HepG2 (cell line): ENCODE results near the gene EVI5. TPM values are rescaled to one million over a fixed set of nuclear protein-coding genes. Genes with fewer than 3 reads are reported as not detected.
A peak's percentile ranks its signal among the peaks of the same experiment; 100 is the strongest.

Experiments used
- DMAP1 ChIP-seq: IDR thresholded peaks from 2 replicates; pipeline ENCODE4 v1.6.1; 2016
- FOSL2 ChIP-seq: sonication (generic); formaldehyde crosslinking; IDR thresholded peaks from 2 replicates; pipeline ENCODE4 v1.4.0; 2020; ENCODE audit warnings: missing genetic modification reagents
- FOXC1 ChIP-seq: sonication (generic); formaldehyde crosslinking; IDR thresholded peaks from 2 replicates; pipeline ENCODE4 v1.8.0; 2022; ENCODE audit warnings: mild to moderate bottlenecking, missing genetic modification reagents, borderline replicate concordance
- HINFP ChIP-seq: sonication (generic); formaldehyde crosslinking; IDR thresholded peaks from 2 replicates; pipeline ENCODE4 v1.4.0; 2020; ENCODE audit warnings: low read depth, mild to moderate bottlenecking, missing genetic modification reagents
- HNRNPL ChIP-seq: fragments of 200-400 bp; formaldehyde crosslinking; IDR thresholded peaks from 2 replicates; pipeline ENCODE4 v1.6.1; 2017; ENCODE audit warnings: mild to moderate bottlenecking, low read depth, low read length
- HNRNPLL ChIP-seq: fragments of 200-400 bp; formaldehyde crosslinking; IDR thresholded peaks from 2 replicates; pipeline ENCODE4 v1.6.1; 2017; ENCODE audit warnings: mild to moderate bottlenecking, low read depth, low read length; ENCODE audit not compliant: poor library complexity, severe bottlenecking
- KDM2A ChIP-seq: sonication (generic); formaldehyde crosslinking; IDR thresholded peaks from 2 replicates; pipeline ENCODE4 v1.4.0; 2020; ENCODE audit warnings: low read depth, missing genetic modification reagents, borderline replicate concordance
- RBAK ChIP-seq: sonication (generic); formaldehyde crosslinking; IDR thresholded peaks from 2 replicates; pipeline ENCODE4 v1.5.1; 2020; ENCODE audit warnings: mild to moderate bottlenecking, missing genetic modification reagents
- ZNF124 ChIP-seq: sonication (generic); formaldehyde crosslinking; IDR thresholded peaks from 2 replicates; pipeline ENCODE4 v1.4.0; 2020; ENCODE audit warnings: missing genetic modification reagents
- ZNF724P ChIP-seq: sonication (generic); formaldehyde crosslinking; IDR thresholded peaks from 2 replicates; pipeline ENCODE4 v1.8.0; 2022; ENCODE audit warnings: missing genetic modification reagents, borderline replicate concordance
- ZNF766 ChIP-seq: sonication (generic); formaldehyde crosslinking; IDR thresholded peaks from 2 replicates; pipeline ENCODE4 v1.5.0; 2020; ENCODE audit warnings: missing genetic modification reagents, borderline replicate concordance
- polyA plus RNA-seq, 8 experiments: library from polyadenylated mRNA; depleted of rRNA in 3 of 8; stranded (reverse) in 7 of 8; unstranded in 1 of 8; fragments of >200 nt; fragmentation: Illumina TruSeq in 4 of 8; extraction: Trizol in 4 of 8; gene quantifications; 2 replicates each; pipeline versions ENCODE4 v1.2.1 to v1.2.3, GENCODE V29; 2011 to 2016; ENCODE audit warnings: low read depth in 4 of 8, missing spikeins in 1 of 8, mixed read lengths in 1 of 8; ENCODE audit not compliant: insufficient read depth in 1 of 8
- total RNA-seq, 5 experiments: library from RNA; depleted of rRNA; stranded (reverse); fragments of >200 nt; fragmentation: Illumina TruSeq; extraction: Trizol; gene quantifications; 2 replicates each; pipeline ENCODE4 v1.2.3, GENCODE V29; 2016; ENCODE audit warnings: low read depth in 1 of 5
- TF ChIP-seq, protein P1 (sequence below): sonication (generic); formaldehyde crosslinking; IDR thresholded peaks from 2 replicates; pipeline ENCODE4 v1.9.0; 2021; ENCODE audit warnings: mild to moderate bottlenecking, missing genetic modification reagents
- TF ChIP-seq, protein P2 (sequence below): sonication (generic); formaldehyde crosslinking; conservative IDR thresholded peaks from 2 replicates; pipeline ENCODE4 v1.4.0; 2020; ENCODE audit warnings: missing genetic modification reagents
- TF ChIP-seq, protein P3 (sequence below): sonication (generic); formaldehyde crosslinking; IDR thresholded peaks from 2 replicates; pipeline ENCODE4 v1.5.1; 2020; ENCODE audit warnings: mild to moderate bottlenecking, moderate library complexity, missing genetic modification reagents
- TF ChIP-seq, protein P4 (sequence below): sonication (generic); formaldehyde crosslinking; IDR thresholded peaks from 2 replicates; pipeline ENCODE4 v1.8.0; 2022; ENCODE audit warnings: mild to moderate bottlenecking, missing genetic modification reagents; ENCODE audit not compliant: insufficient replicate concordance

The EVI5 gene
- total and polyA plus RNA-seq, 2 of the 13 experiments (the other 11 are each of a cell fraction or from before 2014, with no cell fraction given) = 4.0 to 12.6 TPM

GRCh38 chr1:92784639-92785500, at the start of gene EVI5 (continued):
- TF ChIP-seq, protein P1, sequence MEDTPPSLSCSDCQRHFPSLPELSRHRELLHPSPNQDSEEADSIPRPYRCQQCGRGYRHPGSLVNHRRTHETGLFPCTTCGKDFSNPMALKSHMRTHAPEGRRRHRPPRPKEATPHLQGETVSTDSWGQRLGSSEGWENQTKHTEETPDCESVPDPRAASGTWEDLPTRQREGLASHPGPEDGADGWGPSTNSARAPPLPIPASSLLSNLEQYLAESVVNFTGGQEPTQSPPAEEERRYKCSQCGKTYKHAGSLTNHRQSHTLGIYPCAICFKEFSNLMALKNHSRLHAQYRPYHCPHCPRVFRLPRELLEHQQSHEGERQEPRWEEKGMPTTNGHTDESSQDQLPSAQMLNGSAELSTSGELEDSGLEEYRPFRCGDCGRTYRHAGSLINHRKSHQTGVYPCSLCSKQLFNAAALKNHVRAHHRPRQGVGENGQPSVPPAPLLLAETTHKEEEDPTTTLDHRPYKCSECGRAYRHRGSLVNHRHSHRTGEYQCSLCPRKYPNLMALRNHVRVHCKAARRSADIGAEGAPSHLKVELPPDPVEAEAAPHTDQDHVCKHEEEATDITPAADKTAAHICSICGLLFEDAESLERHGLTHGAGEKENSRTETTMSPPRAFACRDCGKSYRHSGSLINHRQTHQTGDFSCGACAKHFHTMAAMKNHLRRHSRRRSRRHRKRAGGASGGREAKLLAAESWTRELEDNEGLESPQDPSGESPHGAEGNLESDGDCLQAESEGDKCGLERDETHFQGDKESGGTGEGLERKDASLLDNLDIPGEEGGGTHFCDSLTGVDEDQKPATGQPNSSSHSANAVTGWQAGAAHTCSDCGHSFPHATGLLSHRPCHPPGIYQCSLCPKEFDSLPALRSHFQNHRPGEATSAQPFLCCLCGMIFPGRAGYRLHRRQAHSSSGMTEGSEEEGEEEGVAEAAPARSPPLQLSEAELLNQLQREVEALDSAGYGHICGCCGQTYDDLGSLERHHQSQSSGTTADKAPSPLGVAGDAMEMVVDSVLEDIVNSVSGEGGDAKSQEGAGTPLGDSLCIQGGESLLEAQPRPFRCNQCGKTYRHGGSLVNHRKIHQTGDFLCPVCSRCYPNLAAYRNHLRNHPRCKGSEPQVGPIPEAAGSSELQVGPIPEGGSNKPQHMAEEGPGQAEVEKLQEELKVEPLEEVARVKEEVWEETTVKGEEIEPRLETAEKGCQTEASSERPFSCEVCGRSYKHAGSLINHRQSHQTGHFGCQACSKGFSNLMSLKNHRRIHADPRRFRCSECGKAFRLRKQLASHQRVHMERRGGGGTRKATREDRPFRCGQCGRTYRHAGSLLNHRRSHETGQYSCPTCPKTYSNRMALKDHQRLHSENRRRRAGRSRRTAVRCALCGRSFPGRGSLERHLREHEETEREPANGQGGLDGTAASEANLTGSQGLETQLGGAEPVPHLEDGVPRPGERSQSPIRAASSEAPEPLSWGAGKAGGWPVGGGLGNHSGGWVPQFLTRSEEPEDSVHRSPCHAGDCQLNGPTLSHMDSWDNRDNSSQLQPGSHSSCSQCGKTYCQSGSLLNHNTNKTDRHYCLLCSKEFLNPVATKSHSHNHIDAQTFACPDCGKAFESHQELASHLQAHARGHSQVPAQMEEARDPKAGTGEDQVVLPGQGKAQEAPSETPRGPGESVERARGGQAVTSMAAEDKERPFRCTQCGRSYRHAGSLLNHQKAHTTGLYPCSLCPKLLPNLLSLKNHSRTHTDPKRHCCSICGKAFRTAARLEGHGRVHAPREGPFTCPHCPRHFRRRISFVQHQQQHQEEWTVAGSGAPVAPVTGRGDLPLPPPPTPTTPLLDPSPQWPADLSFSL (CRISPR knock-in tag) = no peak
- TF ChIP-seq, protein P2, sequence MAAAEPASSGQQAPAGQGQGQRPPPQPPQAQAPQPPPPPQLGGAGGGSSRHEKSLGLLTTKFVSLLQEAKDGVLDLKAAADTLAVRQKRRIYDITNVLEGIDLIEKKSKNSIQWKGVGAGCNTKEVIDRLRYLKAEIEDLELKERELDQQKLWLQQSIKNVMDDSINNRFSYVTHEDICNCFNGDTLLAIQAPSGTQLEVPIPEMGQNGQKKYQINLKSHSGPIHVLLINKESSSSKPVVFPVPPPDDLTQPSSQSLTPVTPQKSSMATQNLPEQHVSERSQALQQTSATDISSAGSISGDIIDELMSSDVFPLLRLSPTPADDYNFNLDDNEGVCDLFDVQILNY (CRISPR knock-in tag) = 0 out of 2 replicates have a peak, but pooled peaks have one; percentile 40
- TF ChIP-seq HNRNPL (0 out of 2 replicates have a peak, but pooled peaks have one; percentile 20), HNRNPLL (peak; percentile 85), RBAK (no peak), ZNF124 (CRISPR knock-in tag) (peak; percentile 97), ZNF766 (peak; percentile 99), DMAP1 (peak; percentile 87; the same call in 1 of the 2 replicates), FOXC1 (CRISPR knock-in tag) (peak; percentile 99), HINFP (peak; percentile 100), FOSL2 (CRISPR knock-in tag) (peak; percentile 62), KDM2A (CRISPR knock-in tag) (peak; percentile 87), ZNF724P (peak; percentile 99)
- TF ChIP-seq, protein P3, sequence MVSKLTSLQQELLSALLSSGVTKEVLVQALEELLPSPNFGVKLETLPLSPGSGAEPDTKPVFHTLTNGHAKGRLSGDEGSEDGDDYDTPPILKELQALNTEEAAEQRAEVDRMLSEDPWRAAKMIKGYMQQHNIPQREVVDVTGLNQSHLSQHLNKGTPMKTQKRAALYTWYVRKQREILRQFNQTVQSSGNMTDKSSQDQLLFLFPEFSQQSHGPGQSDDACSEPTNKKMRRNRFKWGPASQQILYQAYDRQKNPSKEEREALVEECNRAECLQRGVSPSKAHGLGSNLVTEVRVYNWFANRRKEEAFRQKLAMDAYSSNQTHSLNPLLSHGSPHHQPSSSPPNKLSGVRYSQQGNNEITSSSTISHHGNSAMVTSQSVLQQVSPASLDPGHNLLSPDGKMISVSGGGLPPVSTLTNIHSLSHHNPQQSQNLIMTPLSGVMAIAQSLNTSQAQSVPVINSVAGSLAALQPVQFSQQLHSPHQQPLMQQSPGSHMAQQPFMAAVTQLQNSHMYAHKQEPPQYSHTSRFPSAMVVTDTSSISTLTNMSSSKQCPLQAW = peak; percentile 94
- TF ChIP-seq, protein P4, sequence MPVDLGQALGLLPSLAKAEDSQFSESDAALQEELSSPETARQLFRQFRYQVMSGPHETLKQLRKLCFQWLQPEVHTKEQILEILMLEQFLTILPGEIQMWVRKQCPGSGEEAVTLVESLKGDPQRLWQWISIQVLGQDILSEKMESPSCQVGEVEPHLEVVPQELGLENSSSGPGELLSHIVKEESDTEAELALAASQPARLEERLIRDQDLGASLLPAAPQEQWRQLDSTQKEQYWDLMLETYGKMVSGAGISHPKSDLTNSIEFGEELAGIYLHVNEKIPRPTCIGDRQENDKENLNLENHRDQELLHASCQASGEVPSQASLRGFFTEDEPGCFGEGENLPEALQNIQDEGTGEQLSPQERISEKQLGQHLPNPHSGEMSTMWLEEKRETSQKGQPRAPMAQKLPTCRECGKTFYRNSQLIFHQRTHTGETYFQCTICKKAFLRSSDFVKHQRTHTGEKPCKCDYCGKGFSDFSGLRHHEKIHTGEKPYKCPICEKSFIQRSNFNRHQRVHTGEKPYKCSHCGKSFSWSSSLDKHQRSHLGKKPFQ (CRISPR knock-in tag) = peak; percentile 97
